ENCODE data around the gene ZNF862. TPM values are rescaled to one million over a fixed set of nuclear protein-coding genes. Genes with fewer than 3 reads are reported as not detected.
A peak's percentile ranks its signal among the peaks of the same experiment; 100 is the strongest.

The ZNF862 gene
- polyA plus RNA-seq, 4 donors: 18.1 to 20.9 (median 19.8) TPM

GRCh38 chr7:149864023-149864422 is 25.8 kb downstream of the ZNF862 start:
- no peak for DNase-seq (ENCODE audit: low read depth in 4 of 4, low spot score in 3 of 4)

- DNase-seq (ENCODE audit: low read depth in 4 of 4, low spot score in 3 of 4): no peak
These were observed 26.6 kb downstream of the ZNF862 start for GRCh38 chr7:149864751-149865150.

- no peak for DNase-seq (ENCODE audit: low read depth in 4 of 4, low spot score in 3 of 4)
These were observed 27.3 kb downstream of the ZNF862 start for GRCh38 chr7:149865437-149865836.

- no peak for DNase-seq (ENCODE audit: low read depth in 4 of 4, low spot score in 3 of 4)
These were observed 28.1 kb downstream of the ZNF862 start for GRCh38 chr7:149866139-149866778.

GRCh38 chr7:149866779-149867447 is 28.7 kb downstream of the ZNF862 start:
- no peak for DNase-seq (ENCODE audit: low read depth in 4 of 4, low spot score in 3 of 4)

GRCh38 chr7:149867762-149868622 is 29.8 kb downstream of the ZNF862 start:
- DNase-seq (ENCODE audit: low read depth in 4 of 4, low spot score in 3 of 4): no peak

- DNase-seq (ENCODE audit: low read depth in 4 of 4, low spot score in 3 of 4): no peak
These were observed 30.6 kb downstream of the ZNF862 start for GRCh38 chr7:149868623-149869290.

- no peak for DNase-seq (ENCODE audit: low read depth in 4 of 4, low spot score in 3 of 4)
These were observed 31.1 kb downstream of the ZNF862 start for GRCh38 chr7:149869291-149869650.

GRCh38 chr7:149869867-149870266 is 31.7 kb downstream of the ZNF862 start:
- no peak for DNase-seq (ENCODE audit: low read depth in 4 of 4, low spot score in 3 of 4)

- DNase-seq (ENCODE audit: low read depth in 4 of 4, low spot score in 3 of 4): no peak
These were observed 32.1 kb downstream of the ZNF862 start for GRCh38 chr7:149870274-149870673.

- DNase-seq (ENCODE audit: low read depth in 4 of 4, low spot score in 3 of 4): no peak
These were observed 32.7 kb downstream of the ZNF862 start for GRCh38 chr7:149870701-149871483.

GRCh38 chr7:149871576-149871975 is 33.4 kb downstream of the ZNF862 start:
- no peak for DNase-seq (ENCODE audit: low read depth in 4 of 4, low spot score in 3 of 4)

GRCh38 chr7:149872419-149873073 is 34.4 kb downstream of the ZNF862 start:
- peak; percentile 50 to 69 (median 68) for DNase-seq (ENCODE audit: low read depth in 4 of 4, low spot score in 3 of 4)

- DNase-seq (ENCODE audit: low read depth in 4 of 4, low spot score in 3 of 4): peak; percentile 83 to 88 (median 84)
These were observed 35.1 kb downstream of the ZNF862 start, which contains the start of gene ATP6V0E2 for GRCh38 chr7:149873074-149873969. Gene ATP6V0E2 (plus strand): TSS chr7:149873969. CDS start chr7:149874066, 97 bp downstream.

GRCh38 chr7:149873970-149874643 is 35.9 kb downstream of the ZNF862 start:
- no peak for DNase-seq (ENCODE audit: low read depth in 4 of 4, low spot score in 3 of 4)

- no peak for DNase-seq (ENCODE audit: low read depth in 4 of 4, low spot score in 3 of 4)
These were observed 36.5 kb downstream of the ZNF862 start for GRCh38 chr7:149874644-149875028.

- no peak for DNase-seq (ENCODE audit: low read depth in 4 of 4, low spot score in 3 of 4)
These were observed 37.2 kb downstream of the ZNF862 start for GRCh38 chr7:149875396-149875795.
